ENCODE results near the gene NOSIP.
A peak's percentile ranks its signal among the peaks of the same experiment; 100 is the strongest.

NOSIP gene

GRCh38 chr19:49570997-49571676 lies 9.2 kb downstream of the NOSIP start:
- TF ChIP-seq CTCF (IDR thresholded peaks at IDR 0.05; ENCODE audit: low read depth, low read length, missing control alignments): no peak
- no peak for DNase-seq (ENCODE audit: low read depth)
- H3K4me3 ChIP-seq (ENCODE audit: low read depth, low read length): no peak overlapping the region

- H3K4me3 ChIP-seq (ENCODE audit: low read depth, low read length): no peak overlapping the region
- DNase-seq (ENCODE audit: low read depth): peak; percentile 70
- peak; percentile 97 for TF ChIP-seq CTCF (IDR thresholded peaks at IDR 0.05; ENCODE audit: low read depth, low read length, missing control alignments)
Observed at GRCh38 chr19:49570138-49570856, 10.1 kb downstream of the NOSIP start.

- no peak overlapping the region for H3K4me3 ChIP-seq (ENCODE audit: low read depth, low read length)
- no peak for TF ChIP-seq CTCF (IDR thresholded peaks at IDR 0.05; ENCODE audit: low read depth, low read length, missing control alignments)
- DNase-seq (ENCODE audit: low read depth): no peak
Observed at GRCh38 chr19:49567861-49568441, 12.4 kb downstream of the NOSIP start.

- no peak overlapping the region for H3K4me3 ChIP-seq (ENCODE audit: low read depth, low read length)
- TF ChIP-seq CTCF (IDR thresholded peaks at IDR 0.05; ENCODE audit: low read depth, low read length, missing control alignments): no peak
- no peak for DNase-seq (ENCODE audit: low read depth)
Observed at GRCh38 chr19:49566302-49566701, 14.1 kb downstream of the NOSIP start.

GRCh38 chr19:49565261-49565660 lies 15.1 kb downstream of the NOSIP start:
- TF ChIP-seq CTCF (IDR thresholded peaks at IDR 0.05; ENCODE audit: low read depth, low read length, missing control alignments): no peak
- no peak for DNase-seq (ENCODE audit: low read depth)
- no peak overlapping the region for H3K4me3 ChIP-seq (ENCODE audit: low read depth, low read length)

- DNase-seq (ENCODE audit: low read depth): no peak
- no peak for TF ChIP-seq CTCF (IDR thresholded peaks at IDR 0.05; ENCODE audit: low read depth, low read length, missing control alignments)
- H3K4me3 ChIP-seq (ENCODE audit: low read depth, low read length): no peak overlapping the region
Observed at GRCh38 chr19:49564616-49565045, 15.7 kb downstream of the NOSIP start.

All from GM12864 (cell line).